ENCODE data around the gene CLCN7.

CLCN7 gene

GRCh38 chr16:1460602-1461138, 14.2 kb downstream of the CLCN7 start:
- Histone ChIP-seq H3K36me3 (ENCODE audit: control insufficient read depth in 4 of 4, insufficient read depth in 4 of 4, low read length in 3 of 4) (peaks cover 10 to 72% (median 32%) of the 10 kb centered on the region in 4 experiments), H3K4me1 (ENCODE audit: control extremely low read depth in 1 of 4, control insufficient read depth in 4 of 4, insufficient read depth in 4 of 4, low read length in 3 of 4) (peaks cover 0 to 31% (median 14%) of the 10 kb centered on the region in 4 experiments)
- WGBS (ENCODE audit: insufficient coverage) = 98% methylated on average over 30 of the region's 30 CpGs

DNA sequence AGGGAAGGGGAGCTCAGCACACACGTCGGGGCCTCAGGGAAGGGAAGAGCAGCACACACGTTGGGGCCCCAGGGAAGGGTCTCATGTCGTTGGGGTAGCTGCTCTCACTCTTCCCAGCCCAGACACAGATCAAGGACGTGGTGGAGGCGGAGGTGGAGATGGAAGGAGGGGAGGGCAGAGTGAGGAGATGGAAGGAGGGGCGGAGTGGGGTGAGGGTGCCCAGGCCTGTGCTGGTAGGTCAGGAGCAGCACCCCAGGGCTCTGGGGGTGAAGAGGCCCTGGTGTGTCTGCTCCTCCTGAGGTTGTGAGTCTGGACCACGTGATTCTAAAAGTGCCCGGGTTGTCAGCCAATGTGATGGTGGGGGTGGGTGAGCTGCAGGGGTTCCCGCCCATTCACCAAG, 14.9 kb downstream of the CLCN7 start:
- DNase-seq = no peak
- Histone ChIP-seq H3K27me3 (replicated peaks in 2 of 5; ENCODE audit: control insufficient read depth in 4 of 5, insufficient read depth in 5 of 5, low read length in 4 of 5) (no peaks in the 10 kb centered on the region), H3K9me3 (ENCODE audit: control extremely low read depth in 1 of 5, control insufficient read depth in 4 of 5, insufficient read depth in 2 of 5, low read depth in 1 of 5, low read length in 4 of 5) (no peaks in the 10 kb centered on the region), H3K4me3 (ENCODE audit: control insufficient read depth in 1 of 7, extremely low read depth in 1 of 7, insufficient read depth in 4 of 7, low read depth in 2 of 7, low read length in 6 of 7) (no peak overlapping the region), H3K27ac (ENCODE audit: insufficient read depth in 1 of 2, low read depth in 1 of 2, low read length in 2 of 2, poor library complexity in 1 of 2, severe bottlenecking in 2 of 2) (no peak overlapping the region), H3K36me3 (ENCODE audit: control insufficient read depth in 4 of 4, insufficient read depth in 4 of 4, low read length in 3 of 4) (peaks cover 8 to 78% (median 35%) of the 10 kb centered on the region in 4 experiments), H3K4me1 (ENCODE audit: control extremely low read depth in 1 of 4, control insufficient read depth in 4 of 4, insufficient read depth in 4 of 4, low read length in 3 of 4) (peaks cover 0 to 31% (median 14%) of the 10 kb centered on the region in 4 experiments)
- 97% methylated on average over 3 of the region's 10 CpGs for WGBS (ENCODE audit: insufficient coverage)
- ChIA-PET CTCF (no interaction called here), POLR2A (no interaction called here)

More at GRCh38 chr16:1460602-1461138, 14.2 kb downstream of the CLCN7 start:
- no peak overlapping the region for H3K27ac ChIP-seq (ENCODE audit: insufficient read depth in 1 of 2, low read depth in 1 of 2, low read length in 2 of 2, poor library complexity in 1 of 2, severe bottlenecking in 2 of 2)
- ChIA-PET POLR2A (interaction anchor here (0.9 kb wide), 1 partner anchor 11 kb away, joined by 3 read pairs; no protein-coding TSS in a partner anchor), CTCF (interaction anchor here (1.0 kb wide), 1 partner anchor 30 kb away, joined by 3 read pairs; the partner anchor contains the start of gene PERCC1)
- H3K4me3 ChIP-seq (ENCODE audit: control insufficient read depth in 1 of 7, extremely low read depth in 1 of 7, insufficient read depth in 4 of 7, low read depth in 2 of 7, low read length in 6 of 7) = no peak overlapping the region
- no peaks in the 10 kb centered on the region for H3K27me3 ChIP-seq (replicated peaks in 2 of 5; ENCODE audit: control insufficient read depth in 4 of 5, insufficient read depth in 5 of 5, low read length in 4 of 5)
- no peaks in the 10 kb centered on the region for H3K9me3 ChIP-seq (ENCODE audit: control extremely low read depth in 1 of 5, control insufficient read depth in 4 of 5, insufficient read depth in 2 of 5, low read depth in 1 of 5, low read length in 4 of 5)
- no peak for DNase-seq

- H3K4me3 ChIP-seq (ENCODE audit: control insufficient read depth in 1 of 7, extremely low read depth in 1 of 7, insufficient read depth in 4 of 7, low read depth in 2 of 7, low read length in 6 of 7) = no peak overlapping the region
- ChIA-PET POLR2A (interaction anchor here (0.6 kb wide), 2 partner anchors 241 to 452 kb away, joined by 3 to 4 read pairs; no protein-coding TSS in a partner anchor), CTCF (interaction anchor here (1.5 kb wide), 1 partner anchor 18 kb away, joined by 3 read pairs; no protein-coding TSS in a partner anchor)
- peaks cover 0 to 31% (median 17%) of the 10 kb centered on the region in 4 experiments for H3K4me1 ChIP-seq (ENCODE audit: control extremely low read depth in 1 of 4, control insufficient read depth in 4 of 4, insufficient read depth in 4 of 4, low read length in 3 of 4)
- WGBS (ENCODE audit: insufficient coverage) = 20% methylated on average over 14 of the region's 14 CpGs
- no peak overlapping the region for H3K27ac ChIP-seq (ENCODE audit: insufficient read depth in 1 of 2, low read depth in 1 of 2, low read length in 2 of 2, poor library complexity in 1 of 2, severe bottlenecking in 2 of 2)
- no peaks in the 10 kb centered on the region for H3K9me3 ChIP-seq (ENCODE audit: control extremely low read depth in 1 of 5, control insufficient read depth in 4 of 5, insufficient read depth in 2 of 5, low read depth in 1 of 5, low read length in 4 of 5)
- peaks cover 8 to 78% (median 36%) of the 10 kb centered on the region in 4 experiments for H3K36me3 ChIP-seq (ENCODE audit: control insufficient read depth in 4 of 4, insufficient read depth in 4 of 4, low read length in 3 of 4)
- H3K27me3 ChIP-seq (replicated peaks in 2 of 5; ENCODE audit: control insufficient read depth in 4 of 5, insufficient read depth in 5 of 5, low read length in 4 of 5) = no peaks in the 10 kb centered on the region
- peak; percentile 42 to 82 (median 71) for DNase-seq
Measured at GRCh38 chr16:1458977-1459341, 15.9 kb downstream of the CLCN7 start.

- 97% methylated on average over 25 of the region's 26 CpGs for WGBS (ENCODE audit: insufficient coverage)
- DNase-seq = peak; percentile 54 to 83 (median 66)
- ChIA-PET CTCF (interaction anchor here (1.5 kb wide), 1 partner anchor 17 kb away, joined by 3 read pairs; no protein-coding TSS in a partner anchor), POLR2A (interaction anchor here (0.6 kb wide), 1 partner anchor 452 kb away, joined by 3 read pairs; no protein-coding TSS in a partner anchor)
- Histone ChIP-seq H3K9me3 (ENCODE audit: control extremely low read depth in 1 of 5, control insufficient read depth in 4 of 5, insufficient read depth in 2 of 5, low read depth in 1 of 5, low read length in 4 of 5) (no peaks in the 10 kb centered on the region), H3K27ac (ENCODE audit: insufficient read depth in 1 of 2, low read depth in 1 of 2, low read length in 2 of 2, poor library complexity in 1 of 2, severe bottlenecking in 2 of 2) (no peak overlapping the region), H3K27me3 (replicated peaks in 2 of 5; ENCODE audit: control insufficient read depth in 4 of 5, insufficient read depth in 5 of 5, low read length in 4 of 5) (no peaks in the 10 kb centered on the region), H3K36me3 (ENCODE audit: control insufficient read depth in 4 of 4, insufficient read depth in 4 of 4, low read length in 3 of 4) (peaks cover 13 to 80% (median 38%) of the 10 kb centered on the region in 4 experiments), H3K4me1 (ENCODE audit: control extremely low read depth in 1 of 4, control insufficient read depth in 4 of 4, insufficient read depth in 4 of 4, low read length in 3 of 4) (peaks cover 0 to 35% (median 17%) of the 10 kb centered on the region in 4 experiments), H3K4me3 (ENCODE audit: control insufficient read depth in 1 of 7, extremely low read depth in 1 of 7, insufficient read depth in 4 of 7, low read depth in 2 of 7, low read length in 6 of 7) (peak overlapping the region in 1 of 7 experiments; percentile 1)
Measured at GRCh38 chr16:1458336-1458976, 16.4 kb downstream of the CLCN7 start.

GRCh38 chr16:1457489-1458245, 17.2 kb downstream of the CLCN7 start:
- Histone ChIP-seq H3K27ac (ENCODE audit: insufficient read depth in 1 of 2, low read depth in 1 of 2, low read length in 2 of 2, poor library complexity in 1 of 2, severe bottlenecking in 2 of 2) (no peak overlapping the region), H3K36me3 (ENCODE audit: control insufficient read depth in 4 of 4, insufficient read depth in 4 of 4, low read length in 3 of 4) (peaks cover 13 to 77% (median 38%) of the 10 kb centered on the region in 4 experiments), H3K4me3 (ENCODE audit: control insufficient read depth in 1 of 7, extremely low read depth in 1 of 7, insufficient read depth in 4 of 7, low read depth in 2 of 7, low read length in 6 of 7) (peak overlapping the region in 3 of 7 experiments; percentile 36 to 52 (median 46)), H3K9me3 (ENCODE audit: control extremely low read depth in 1 of 5, control insufficient read depth in 4 of 5, insufficient read depth in 2 of 5, low read depth in 1 of 5, low read length in 4 of 5) (no peaks in the 10 kb centered on the region), H3K4me1 (ENCODE audit: control extremely low read depth in 1 of 4, control insufficient read depth in 4 of 4, insufficient read depth in 4 of 4, low read length in 3 of 4) (peaks cover 0 to 35% (median 17%) of the 10 kb centered on the region in 4 experiments), H3K27me3 (replicated peaks in 2 of 5; ENCODE audit: control insufficient read depth in 4 of 5, insufficient read depth in 5 of 5, low read length in 4 of 5) (no peaks in the 10 kb centered on the region)
- ChIA-PET CTCF (no interaction called here), POLR2A (no interaction called here)
- DNase-seq = peak; percentile 55 to 84 (median 66)
- 38% methylated on average over 32 of the region's 42 CpGs for WGBS (ENCODE audit: insufficient coverage)

DNA sequence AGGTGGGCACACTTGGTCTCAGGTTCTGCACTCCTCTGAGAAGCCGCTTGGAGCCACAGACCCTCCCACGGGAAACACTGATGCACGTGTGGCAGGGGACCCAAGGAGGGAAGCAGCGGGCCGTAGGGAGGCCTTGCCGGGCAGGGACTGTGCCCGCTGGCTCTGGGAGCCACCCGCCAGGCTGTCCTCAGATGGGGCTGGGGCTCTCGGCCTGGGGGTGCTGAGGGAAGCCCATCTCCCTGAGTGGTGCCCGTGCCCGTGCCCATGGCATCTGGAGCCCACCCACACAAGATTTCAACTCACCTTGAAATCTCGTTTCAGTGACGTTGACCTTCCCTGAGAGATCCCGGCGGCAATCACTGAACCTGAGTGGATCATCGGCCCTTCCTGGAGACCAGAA, 17.9 kb downstream of the CLCN7 start:
- Histone ChIP-seq H3K27ac (ENCODE audit: insufficient read depth in 1 of 2, low read depth in 1 of 2, low read length in 2 of 2, poor library complexity in 1 of 2, severe bottlenecking in 2 of 2) (no peak overlapping the region), H3K9me3 (ENCODE audit: control extremely low read depth in 1 of 5, control insufficient read depth in 4 of 5, insufficient read depth in 2 of 5, low read depth in 1 of 5, low read length in 4 of 5) (no peaks in the 10 kb centered on the region), H3K4me1 (ENCODE audit: control extremely low read depth in 1 of 4, control insufficient read depth in 4 of 4, insufficient read depth in 4 of 4, low read length in 3 of 4) (peaks cover 0 to 35% (median 17%) of the 10 kb centered on the region in 4 experiments), H3K36me3 (ENCODE audit: control insufficient read depth in 4 of 4, insufficient read depth in 4 of 4, low read length in 3 of 4) (peaks cover 13 to 82% (median 40%) of the 10 kb centered on the region in 4 experiments), H3K27me3 (replicated peaks in 2 of 5; ENCODE audit: control insufficient read depth in 4 of 5, insufficient read depth in 5 of 5, low read length in 4 of 5) (no peaks in the 10 kb centered on the region), H3K4me3 (ENCODE audit: control insufficient read depth in 1 of 7, extremely low read depth in 1 of 7, insufficient read depth in 4 of 7, low read depth in 2 of 7, low read length in 6 of 7) (no peak overlapping the region)
- 96% methylated on average over 12 of the region's 16 CpGs for WGBS (ENCODE audit: insufficient coverage)
- CTCF ChIA-PET = interaction anchor here (0.7 kb wide), 1 partner anchor 23 kb away, joined by 3 read pairs; no protein-coding TSS in a partner anchor
- POLR2A ChIA-PET = no interaction called here
- no peak for DNase-seq

All from common myeloid progenitor, CD34-positive (primary cell).